HEK293 (cell line): Measurements from ENCODE around the gene TRIM75.

Experiments
- CTCF ChIA-PET: fragments of 350-600 bp; formaldehyde crosslinking; extraction: SDS; loops from one replicate; lab custom pipeline; 2021; ENCODE audit warnings: antibody characterized with exemption; lab: Yijun Ruan, JAX
- POLR2A ChIA-PET: fragments of 300-600 bp; formaldehyde crosslinking; extraction: SDS; loops from one replicate; lab custom pipeline; 2020; ENCODE audit warnings: antibody characterized with exemption, inconsistent platforms; lab: Yijun Ruan, JAX
- H3K27ac ChIP-seq: fragments of 200-500 bp; sonication (Bioruptor generic); 2 replicates; pipeline ENCODE4 v1.5.1; 2014; ENCODE audit warnings: low read depth, low read length, control low read depth, inconsistent platforms; ENCODE audit errors: extremely low read depth
- H3K36me3 ChIP-seq, 2 experiments: fragments of 200-500 bp in 1 of 2; sonication (Bioruptor generic) in 1 of 2; 1 replicate in 1 of 2; 2 replicates in 1 of 2; pipeline ENCODE4 v1.5.1; 2014 to 2017; ENCODE audit warnings: inconsistent platforms in 2 of 2, low read length in 2 of 2; ENCODE audit not compliant: control insufficient read depth in 2 of 2, insufficient read depth in 1 of 2
- H3K4me1 ChIP-seq: fragments of 200-500 bp; sonication (Bioruptor generic); 2 replicates; pipeline ENCODE4 v1.5.1; 2014; ENCODE audit warnings: mild to moderate bottlenecking, low read length, inconsistent platforms; ENCODE audit not compliant: control insufficient read depth, insufficient read depth
- H3K4me3 ChIP-seq: 2 replicates; pipeline ENCODE4 v1.5.1; 2011; ENCODE audit warnings: low read depth, mild to moderate bottlenecking, control low read depth, low read length, moderate library complexity
- H3K9me3 ChIP-seq: fragments of 200-500 bp; sonication (Bioruptor generic); 2 replicates; pipeline ENCODE4 v1.5.1; 2014; ENCODE audit warnings: low read depth, low read length, inconsistent platforms; ENCODE audit not compliant: control insufficient read depth, insufficient read depth
- KLF16 ChIP-seq: fragments of 450-650 bp; formaldehyde crosslinking; IDR thresholded peaks from 2 replicates; pipeline ENCODE4 v1.5.1; 2017; ENCODE audit warnings: missing biosample characterization, missing genetic modification characterization
- KLF7 ChIP-seq: fragments of 450-650 bp; formaldehyde crosslinking; IDR thresholded peaks from 2 replicates; pipeline ENCODE4 v1.5.1; 2016; ENCODE audit warnings: missing biosample characterization, missing genetic modification characterization, borderline replicate concordance
- OVOL3 ChIP-seq: fragments of 450-650 bp; formaldehyde crosslinking; IDR thresholded peaks from 2 replicates; pipeline ENCODE4 v1.5.1; 2016; ENCODE audit warnings: missing biosample characterization, missing genetic modification characterization
- PRDM4 ChIP-seq: fragments of 450-650 bp; formaldehyde crosslinking; IDR thresholded peaks from 2 replicates; pipeline ENCODE4 v1.5.1; 2017; ENCODE audit warnings: missing biosample characterization, missing genetic modification characterization
- SP2 ChIP-seq: fragments of 450-650 bp; formaldehyde crosslinking; IDR thresholded peaks from 2 replicates; pipeline ENCODE4 v1.5.1; 2016; ENCODE audit warnings: missing biosample characterization, missing genetic modification characterization
- TSHZ1 ChIP-seq: fragments of 450-650 bp; formaldehyde crosslinking; IDR thresholded peaks from 2 replicates; pipeline ENCODE4 v1.5.1; 2016; ENCODE audit warnings: missing biosample characterization, missing genetic modification characterization, borderline replicate concordance
- ZNF10 ChIP-seq: fragments of 450-650 bp; formaldehyde crosslinking; IDR thresholded peaks from 2 replicates; pipeline ENCODE4 v1.5.1; 2017; ENCODE audit warnings: missing biosample characterization, missing genetic modification characterization
- ZNF140 ChIP-seq: fragments of 450-650 bp; formaldehyde crosslinking; IDR thresholded peaks from 2 replicates; pipeline ENCODE4 v1.5.1; 2016; ENCODE audit warnings: missing biosample characterization, missing genetic modification characterization
- ZNF221 ChIP-seq: fragments of 450-650 bp; formaldehyde crosslinking; IDR thresholded peaks from 2 replicates; pipeline ENCODE4 v1.5.1; 2017; ENCODE audit warnings: missing biosample characterization, missing genetic modification characterization, borderline replicate concordance
- ZNF266 ChIP-seq: fragments of 450-650 bp; formaldehyde crosslinking; IDR thresholded peaks from 2 replicates; pipeline ENCODE4 v1.5.1; 2016; ENCODE audit warnings: missing biosample characterization, missing genetic modification characterization, low read depth
- ZNF354C ChIP-seq: fragments of 450-650 bp; formaldehyde crosslinking; IDR thresholded peaks from 2 replicates; pipeline ENCODE4 v1.5.1; 2016; ENCODE audit warnings: missing biosample characterization, missing genetic modification characterization, low read depth, borderline replicate concordance
- ZNF416 ChIP-seq: fragments of 450-650 bp; formaldehyde crosslinking; IDR thresholded peaks from 2 replicates; pipeline ENCODE4 v1.5.1; 2016; ENCODE audit warnings: missing biosample characterization, missing genetic modification characterization
- ZNF510 ChIP-seq: fragments of 450-650 bp; formaldehyde crosslinking; IDR thresholded peaks from 2 replicates; pipeline ENCODE4 v1.5.1; 2018; ENCODE audit warnings: mild to moderate bottlenecking, missing genetic modification characterization, missing biosample characterization; ENCODE audit not compliant: insufficient replicate concordance
- ZNF529 ChIP-seq: fragments of 450-650 bp; formaldehyde crosslinking; IDR thresholded peaks from 2 replicates; pipeline ENCODE4 v1.5.1; 2017; ENCODE audit warnings: missing genetic modification characterization, missing biosample characterization; ENCODE audit not compliant: insufficient replicate concordance
- ZNF561 ChIP-seq: fragments of 450-650 bp; IDR thresholded peaks from 2 replicates; pipeline ENCODE4 v1.5.1; 2018; ENCODE audit warnings: missing biosample characterization, missing genetic modification characterization, borderline replicate concordance
- ZNF585B ChIP-seq: fragments of 450-650 bp; formaldehyde crosslinking; IDR thresholded peaks from 2 replicates; pipeline ENCODE4 v1.5.1; 2016; ENCODE audit warnings: missing biosample characterization, missing genetic modification characterization
- ZNF701 ChIP-seq: fragments of 450-650 bp; formaldehyde crosslinking; IDR thresholded peaks from 2 replicates; pipeline ENCODE4 v1.5.1; 2016; ENCODE audit warnings: missing biosample characterization, missing genetic modification characterization
- ZNF791 ChIP-seq: fragments of 450-650 bp; formaldehyde crosslinking; IDR thresholded peaks from 2 replicates; pipeline ENCODE4 v1.5.1; 2016; ENCODE audit warnings: missing biosample characterization, missing genetic modification characterization
- ZNF837 ChIP-seq: fragments of 450-650 bp; formaldehyde crosslinking; IDR thresholded peaks from 2 replicates; pipeline ENCODE4 v1.5.1; 2016; ENCODE audit warnings: missing biosample characterization, missing genetic modification characterization
- TF ChIP-seq, protein P1 (sequence below): fragments of 450-650 bp; formaldehyde crosslinking; conservative IDR thresholded peaks from 2 replicates; pipeline ENCODE4 v1.5.1; 2016; ENCODE audit warnings: low read depth, missing biosample characterization, missing genetic modification characterization
- TF ChIP-seq, protein P2 (sequence below): fragments of 450-650 bp; formaldehyde crosslinking; IDR thresholded peaks from 2 replicates; pipeline ENCODE4 v1.5.1; 2016; ENCODE audit warnings: missing biosample characterization, missing genetic modification characterization

Gene TRIM75

GRCh38 chr4:165052627-165053026 is 1.0 kb upstream of the TRIM75 start (continued):
- TF ChIP-seq ZNF221 (tag by site-specific recombination) = no peak
- TF ChIP-seq ZNF10 (tag by site-specific recombination) = no peak
- TF ChIP-seq ZNF416 = no peak
- TF ChIP-seq ZNF837 (tag by site-specific recombination) = no peak
- TF ChIP-seq, protein P1, sequence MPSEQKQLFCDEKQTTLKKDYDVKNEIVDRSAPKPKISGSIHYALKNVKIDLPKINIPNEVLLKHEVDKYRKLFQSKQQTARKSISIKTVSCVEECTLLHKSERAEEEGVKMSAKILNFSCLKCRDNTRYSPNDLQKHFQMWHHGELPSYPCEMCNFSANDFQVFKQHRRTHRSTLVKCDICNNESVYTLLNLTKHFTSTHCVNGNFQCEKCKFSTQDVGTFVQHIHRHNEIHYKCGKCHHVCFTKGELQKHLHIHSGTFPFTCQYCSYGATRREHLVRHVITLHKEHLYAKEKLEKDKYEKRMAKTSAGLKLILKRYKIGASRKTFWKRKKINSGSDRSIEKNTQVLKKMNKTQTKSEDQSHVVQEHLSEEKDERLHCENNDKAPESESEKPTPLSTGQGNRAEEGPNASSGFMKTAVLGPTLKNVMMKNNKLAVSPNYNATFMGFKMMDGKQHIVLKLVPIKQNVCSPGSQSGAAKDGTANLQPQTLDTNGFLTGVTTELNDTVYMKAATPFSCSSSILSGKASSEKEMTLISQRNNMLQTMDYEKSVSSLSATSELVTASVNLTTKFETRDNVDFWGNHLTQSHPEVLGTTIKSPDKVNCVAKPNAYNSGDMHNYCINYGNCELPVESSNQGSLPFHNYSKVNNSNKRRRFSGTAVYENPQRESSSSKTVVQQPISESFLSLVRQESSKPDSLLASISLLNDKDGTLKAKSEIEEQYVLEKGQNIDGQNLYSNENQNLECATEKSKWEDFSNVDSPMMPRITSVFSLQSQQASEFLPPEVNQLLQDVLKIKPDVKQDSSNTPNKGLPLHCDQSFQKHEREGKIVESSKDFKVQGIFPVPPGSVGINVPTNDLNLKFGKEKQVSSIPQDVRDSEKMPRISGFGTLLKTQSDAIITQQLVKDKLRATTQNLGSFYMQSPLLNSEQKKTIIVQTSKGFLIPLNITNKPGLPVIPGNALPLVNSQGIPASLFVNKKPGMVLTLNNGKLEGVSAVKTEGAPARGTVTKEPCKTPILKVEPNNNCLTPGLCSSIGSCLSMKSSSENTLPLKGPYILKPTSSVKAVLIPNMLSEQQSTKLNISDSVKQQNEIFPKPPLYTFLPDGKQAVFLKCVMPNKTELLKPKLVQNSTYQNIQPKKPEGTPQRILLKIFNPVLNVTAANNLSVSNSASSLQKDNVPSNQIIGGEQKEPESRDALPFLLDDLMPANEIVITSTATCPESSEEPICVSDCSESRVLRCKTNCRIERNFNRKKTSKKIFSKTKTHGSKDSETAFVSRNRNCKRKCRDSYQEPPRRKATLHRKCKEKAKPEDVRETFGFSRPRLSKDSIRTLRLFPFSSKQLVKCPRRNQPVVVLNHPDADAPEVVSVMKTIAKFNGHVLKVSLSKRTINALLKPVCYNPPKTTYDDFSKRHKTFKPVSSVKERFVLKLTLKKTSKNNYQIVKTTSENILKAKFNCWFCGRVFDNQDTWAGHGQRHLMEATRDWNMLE (tag by site-specific recombination) = no peak
- TF ChIP-seq KLF16 (tag by site-specific recombination) = no peak
- TF ChIP-seq ZNF266 (tag by site-specific recombination) = no peak
- no peak for TF ChIP-seq ZNF791 (tag by site-specific recombination)
- TF ChIP-seq, protein P2, sequence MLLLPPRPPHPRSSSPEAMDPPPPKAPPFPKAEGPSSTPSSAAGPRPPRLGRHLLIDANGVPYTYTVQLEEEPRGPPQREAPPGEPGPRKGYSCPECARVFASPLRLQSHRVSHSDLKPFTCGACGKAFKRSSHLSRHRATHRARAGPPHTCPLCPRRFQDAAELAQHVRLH (tag by site-specific recombination) = no peak
- TF ChIP-seq ZNF529 (tag by site-specific recombination) = no peak
- TF ChIP-seq ZNF510 (tag by site-specific recombination) = no peak
- TF ChIP-seq ZNF140 (tag by site-specific recombination) = no peak

GRCh38 chr4:165055601-165056000 is 1.9 kb downstream of the TRIM75 start:
- H3K9me3 ChIP-seq = no peaks in the 10 kb centered on the region
- H3K36me3 ChIP-seq = no peaks in the 10 kb centered on the region
- TF ChIP-seq SP2 (tag by site-specific recombination) = no peak
- no peak for TF ChIP-seq ZNF701
- no peak for TF ChIP-seq ZNF221 (tag by site-specific recombination)
- TF ChIP-seq ZNF585B (tag by site-specific recombination) = no peak
- no peak for TF ChIP-seq KLF7
- no peak for TF ChIP-seq TSHZ1
- no peak for TF ChIP-seq ZNF354C (tag by site-specific recombination)
- TF ChIP-seq ZNF529 (tag by site-specific recombination) = no peak
- TF ChIP-seq PRDM4 (tag by site-specific recombination) = no peak
- no peak for TF ChIP-seq OVOL3
- TF ChIP-seq ZNF561 (tag by site-specific recombination) = no peak
- H3K27ac ChIP-seq = no peak overlapping the region
- ChIA-PET CTCF (no interaction called here), POLR2A (no interaction called here)
- no peaks in the 10 kb centered on the region for H3K4me1 ChIP-seq
- no peak overlapping the region for H3K4me3 ChIP-seq
